ENCODE results near the gene AHI1. TPM values are rescaled to one million over a fixed set of nuclear protein-coding genes. Genes with fewer than 3 reads are reported as not detected.

The AHI1 gene
- polyA plus RNA-seq, 1 donor: 26.5 TPM

GRCh38 chr6:135464634-135465033, 32.9 kb downstream of the AHI1 start:
- Histone ChIP-seq H3K36me3 (ENCODE audit: control insufficient read depth, insufficient read depth, low read length) (peaks cover 18% of the 10 kb centered on the region), H3K4me3 (ENCODE audit: low read length) (no peak overlapping the region), H3K4me1 (ENCODE audit: control insufficient read depth, insufficient read depth, low read length) (no peaks in the 10 kb centered on the region), H3K9me3 (ENCODE audit: control insufficient read depth, low read depth, low read length) (no peaks in the 10 kb centered on the region), H3K27ac (ENCODE audit: low read length) (no peak overlapping the region), H3K27me3 (ENCODE audit: control insufficient read depth, insufficient read depth, low read length) (no peaks in the 10 kb centered on the region)
- no CpG with 5 or more reads among the region's 1 CpG for WGBS (ENCODE audit: insufficient coverage, low lambda C conversion rate)
- DNase-seq: no peak

- Histone ChIP-seq H3K27me3 (ENCODE audit: control insufficient read depth, insufficient read depth, low read length) (no peaks in the 10 kb centered on the region), H3K27ac (ENCODE audit: low read length) (no peak overlapping the region), H3K4me1 (ENCODE audit: control insufficient read depth, insufficient read depth, low read length) (no peaks in the 10 kb centered on the region), H3K4me3 (ENCODE audit: low read length) (no peak overlapping the region), H3K9me3 (ENCODE audit: control insufficient read depth, low read depth, low read length) (no peaks in the 10 kb centered on the region), H3K36me3 (ENCODE audit: control insufficient read depth, insufficient read depth, low read length) (peaks cover 20% of the 10 kb centered on the region)
- WGBS (ENCODE audit: insufficient coverage, low lambda C conversion rate): 100% methylated on average over 1 of the region's 1 CpG
- DNase-seq: no peak
Observed at GRCh38 chr6:135461208-135461607, 36.3 kb downstream of the AHI1 start.

GRCh38 chr6:135458051-135458450, 39.5 kb downstream of the AHI1 start:
- Histone ChIP-seq H3K36me3 (ENCODE audit: control insufficient read depth, insufficient read depth, low read length) (peaks cover 7% of the 10 kb centered on the region), H3K27me3 (ENCODE audit: control insufficient read depth, insufficient read depth, low read length) (no peaks in the 10 kb centered on the region), H3K27ac (ENCODE audit: low read length) (no peak overlapping the region), H3K4me3 (ENCODE audit: low read length) (no peak overlapping the region), H3K4me1 (ENCODE audit: control insufficient read depth, insufficient read depth, low read length) (no peaks in the 10 kb centered on the region), H3K9me3 (ENCODE audit: control insufficient read depth, low read depth, low read length) (no peaks in the 10 kb centered on the region)
- no peak for DNase-seq

- H3K27me3 ChIP-seq (ENCODE audit: control insufficient read depth, insufficient read depth, low read length): no peaks in the 10 kb centered on the region
- peaks cover 4% of the 10 kb centered on the region for H3K36me3 ChIP-seq (ENCODE audit: control insufficient read depth, insufficient read depth, low read length)
- 0% methylated on average over 1 of the region's 2 CpGs for WGBS (ENCODE audit: insufficient coverage, low lambda C conversion rate)
- no peaks in the 10 kb centered on the region for H3K9me3 ChIP-seq (ENCODE audit: control insufficient read depth, low read depth, low read length)
- no peaks in the 10 kb centered on the region for H3K4me1 ChIP-seq (ENCODE audit: control insufficient read depth, insufficient read depth, low read length)
- no peak overlapping the region for H3K27ac ChIP-seq (ENCODE audit: low read length)
- H3K4me3 ChIP-seq (ENCODE audit: low read length): no peak overlapping the region
- peak; percentile 3 to 16 for DNase-seq
Observed at GRCh38 chr6:135451617-135452190, 45.8 kb downstream of the AHI1 start.

GRCh38 chr6:135449246-135449645, 48.3 kb downstream of the AHI1 start:
- no peak overlapping the region for H3K27ac ChIP-seq (ENCODE audit: low read length)
- H3K36me3 ChIP-seq (ENCODE audit: control insufficient read depth, insufficient read depth, low read length): peaks cover 12% of the 10 kb centered on the region
- H3K27me3 ChIP-seq (ENCODE audit: control insufficient read depth, insufficient read depth, low read length): no peaks in the 10 kb centered on the region
- no CpG with 5 or more reads among the region's 5 CpGs for WGBS (ENCODE audit: insufficient coverage, low lambda C conversion rate)
- no peaks in the 10 kb centered on the region for H3K9me3 ChIP-seq (ENCODE audit: control insufficient read depth, low read depth, low read length)
- H3K4me1 ChIP-seq (ENCODE audit: control insufficient read depth, insufficient read depth, low read length): no peaks in the 10 kb centered on the region
- DNase-seq: no peak
- no peak overlapping the region for H3K4me3 ChIP-seq (ENCODE audit: low read length)

GRCh38 chr6:135440087-135440792, 57.3 kb downstream of the AHI1 start:
- 100% methylated on average over 2 of the region's 8 CpGs for WGBS (ENCODE audit: insufficient coverage, low lambda C conversion rate)
- no peak overlapping the region for H3K27ac ChIP-seq (ENCODE audit: low read length)

GRCh38 chr6:135439549-135439948, 58.0 kb downstream of the AHI1 start:
- H3K4me3 ChIP-seq (ENCODE audit: low read length): no peak overlapping the region
- 89% methylated on average over 3 of the region's 4 CpGs for WGBS (ENCODE audit: insufficient coverage, low lambda C conversion rate)
- peaks cover 23% of the 10 kb centered on the region for H3K36me3 ChIP-seq (ENCODE audit: control insufficient read depth, insufficient read depth, low read length)
- no peak overlapping the region for H3K27ac ChIP-seq (ENCODE audit: low read length)
- no peaks in the 10 kb centered on the region for H3K4me1 ChIP-seq (ENCODE audit: control insufficient read depth, insufficient read depth, low read length)
- no peak for DNase-seq
- no peaks in the 10 kb centered on the region for H3K27me3 ChIP-seq (ENCODE audit: control insufficient read depth, insufficient read depth, low read length)
- no peaks in the 10 kb centered on the region for H3K9me3 ChIP-seq (ENCODE audit: control insufficient read depth, low read depth, low read length)

More at GRCh38 chr6:135440087-135440792, 57.3 kb downstream of the AHI1 start:
- no peaks in the 10 kb centered on the region for H3K27me3 ChIP-seq (ENCODE audit: control insufficient read depth, insufficient read depth, low read length)
- H3K4me3 ChIP-seq (ENCODE audit: low read length): no peak overlapping the region
- DNase-seq: no peak
- no peaks in the 10 kb centered on the region for H3K4me1 ChIP-seq (ENCODE audit: control insufficient read depth, insufficient read depth, low read length)
- peaks cover 23% of the 10 kb centered on the region for H3K36me3 ChIP-seq (ENCODE audit: control insufficient read depth, insufficient read depth, low read length)
- H3K9me3 ChIP-seq (ENCODE audit: control insufficient read depth, low read depth, low read length): no peaks in the 10 kb centered on the region

GRCh38 chr6:135438907-135439535, 58.5 kb downstream of the AHI1 start:
- no CpG with 5 or more reads among the region's 3 CpGs for WGBS (ENCODE audit: insufficient coverage, low lambda C conversion rate)
- peaks cover 19% of the 10 kb centered on the region for H3K36me3 ChIP-seq (ENCODE audit: control insufficient read depth, insufficient read depth, low read length)

GRCh38 chr6:135434991-135435390, 62.5 kb downstream of the AHI1 start:
- Histone ChIP-seq H3K4me1 (ENCODE audit: control insufficient read depth, insufficient read depth, low read length) (no peaks in the 10 kb centered on the region), H3K27me3 (ENCODE audit: control insufficient read depth, insufficient read depth, low read length) (no peaks in the 10 kb centered on the region), H3K4me3 (ENCODE audit: low read length) (no peak overlapping the region), H3K36me3 (ENCODE audit: control insufficient read depth, insufficient read depth, low read length) (peaks cover 9% of the 10 kb centered on the region), H3K27ac (ENCODE audit: low read length) (no peak overlapping the region), H3K9me3 (ENCODE audit: control insufficient read depth, low read depth, low read length) (no peaks in the 10 kb centered on the region)
- DNase-seq: no peak

More at GRCh38 chr6:135438907-135439535, 58.5 kb downstream of the AHI1 start:
- Histone ChIP-seq H3K4me3 (ENCODE audit: low read length) (no peak overlapping the region), H3K4me1 (ENCODE audit: control insufficient read depth, insufficient read depth, low read length) (no peaks in the 10 kb centered on the region), H3K27me3 (ENCODE audit: control insufficient read depth, insufficient read depth, low read length) (no peaks in the 10 kb centered on the region), H3K27ac (ENCODE audit: low read length) (no peak overlapping the region), H3K9me3 (ENCODE audit: control insufficient read depth, low read depth, low read length) (no peaks in the 10 kb centered on the region)
- peak in 1 of 2 donors; percentile 13 for DNase-seq

- H3K36me3 ChIP-seq (ENCODE audit: control insufficient read depth, insufficient read depth, low read length): peaks cover 11% of the 10 kb centered on the region
Observed at GRCh38 chr6:135434095-135434494, 63.4 kb downstream of the AHI1 start.

More at GRCh38 chr6:135434095-135434494, 63.4 kb downstream of the AHI1 start:
- Histone ChIP-seq H3K4me1 (ENCODE audit: control insufficient read depth, insufficient read depth, low read length) (no peaks in the 10 kb centered on the region), H3K27ac (ENCODE audit: low read length) (no peak overlapping the region), H3K4me3 (ENCODE audit: low read length) (no peak overlapping the region), H3K27me3 (ENCODE audit: control insufficient read depth, insufficient read depth, low read length) (no peaks in the 10 kb centered on the region), H3K9me3 (ENCODE audit: control insufficient read depth, low read depth, low read length) (no peaks in the 10 kb centered on the region)
- DNase-seq: no peak
- 100% methylated on average over 1 of the region's 1 CpG for WGBS (ENCODE audit: insufficient coverage, low lambda C conversion rate)
